IPS DF 19.7 (cell line): Measurements from ENCODE around the gene VGLL4.

ENCODE experiments used
- DNase-seq: peaks from one replicate; pipeline ENCODE4 v3.0.0-alpha.2; 2013; ENCODE audit warnings: low read depth, low spot score

Gene VGLL4

DNA sequence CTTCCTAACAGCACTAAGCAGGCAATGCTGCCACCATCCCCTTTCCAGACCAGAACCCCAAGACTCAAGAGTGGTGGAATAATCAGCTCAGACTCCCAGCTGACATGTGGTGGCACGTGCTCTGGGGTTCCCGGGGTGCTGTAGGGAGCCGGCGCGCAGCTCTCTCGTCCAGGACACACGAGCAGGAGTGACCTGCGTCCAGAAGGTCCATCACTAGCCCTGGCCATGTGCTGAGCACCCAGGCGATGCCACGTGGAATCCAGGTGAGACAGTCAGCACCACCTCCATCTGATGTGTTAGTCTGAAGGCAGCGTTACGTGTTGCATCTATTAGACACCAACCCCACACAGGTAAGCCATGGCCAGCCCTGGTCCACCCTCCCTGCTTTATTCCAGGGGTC lies 78.2 kb downstream of the VGLL4 start:
- DNase-seq: no peak

DNA sequence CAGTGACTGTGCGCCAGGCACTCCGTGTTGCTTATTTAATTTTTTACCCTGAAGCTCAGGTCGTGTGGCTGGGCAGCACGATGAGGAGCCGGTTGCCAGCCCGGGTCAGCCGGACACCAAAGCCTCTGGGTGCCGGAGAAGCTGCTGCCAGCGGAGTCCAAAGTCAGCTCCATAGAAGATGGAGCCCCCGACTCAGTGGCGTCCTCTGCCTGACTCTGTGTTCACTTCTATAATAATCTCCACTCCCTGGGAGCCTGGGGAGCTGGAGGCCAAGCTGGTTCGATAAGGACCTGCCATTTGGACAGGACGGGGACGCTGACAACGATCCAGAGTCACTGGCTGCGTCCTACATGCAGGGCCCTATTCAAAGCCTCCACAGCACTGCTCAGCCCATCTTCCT lies 78.6 kb downstream of the VGLL4 start:
- DNase-seq: no peak

DNA sequence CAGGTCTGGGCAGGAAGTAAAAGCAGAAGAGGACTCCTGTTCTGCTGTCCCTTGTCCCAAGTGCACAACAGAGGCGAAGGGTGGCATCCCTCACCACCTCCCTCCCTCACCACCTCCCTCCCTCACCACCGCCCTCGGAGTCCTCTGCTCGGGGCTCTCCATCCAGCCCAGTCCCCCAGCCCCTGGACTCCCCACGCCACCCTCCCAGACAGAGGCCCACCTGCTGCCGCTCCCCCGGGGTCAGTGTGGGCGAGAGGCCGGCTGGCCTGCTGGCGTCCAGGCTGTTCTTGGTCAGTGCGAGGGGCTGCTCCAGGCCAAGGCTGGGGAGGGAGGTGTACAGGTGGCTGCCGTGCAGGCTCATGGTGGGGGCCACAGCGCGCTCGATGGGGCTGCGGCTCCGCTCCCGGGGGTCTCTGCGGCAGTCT lies 79.1 kb downstream of the VGLL4 start:
- no peak for DNase-seq

DNA sequence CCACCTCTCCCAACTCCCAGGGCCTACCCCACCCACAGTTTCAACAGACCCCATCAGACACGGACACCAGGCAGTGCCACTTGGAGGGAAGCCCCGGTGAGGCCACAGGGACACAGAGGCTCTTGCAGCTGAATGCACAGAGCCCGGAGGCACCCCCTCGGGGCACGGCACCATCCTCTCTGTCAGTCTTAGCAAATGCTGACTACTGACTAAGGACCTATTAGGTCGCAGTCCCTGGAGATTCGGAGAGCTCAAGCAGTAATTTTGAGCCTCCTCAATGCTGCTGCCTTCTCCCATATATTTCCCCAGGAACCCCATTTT lies 79.9 kb downstream of the VGLL4 start:
- DNase-seq: no peak

DNA sequence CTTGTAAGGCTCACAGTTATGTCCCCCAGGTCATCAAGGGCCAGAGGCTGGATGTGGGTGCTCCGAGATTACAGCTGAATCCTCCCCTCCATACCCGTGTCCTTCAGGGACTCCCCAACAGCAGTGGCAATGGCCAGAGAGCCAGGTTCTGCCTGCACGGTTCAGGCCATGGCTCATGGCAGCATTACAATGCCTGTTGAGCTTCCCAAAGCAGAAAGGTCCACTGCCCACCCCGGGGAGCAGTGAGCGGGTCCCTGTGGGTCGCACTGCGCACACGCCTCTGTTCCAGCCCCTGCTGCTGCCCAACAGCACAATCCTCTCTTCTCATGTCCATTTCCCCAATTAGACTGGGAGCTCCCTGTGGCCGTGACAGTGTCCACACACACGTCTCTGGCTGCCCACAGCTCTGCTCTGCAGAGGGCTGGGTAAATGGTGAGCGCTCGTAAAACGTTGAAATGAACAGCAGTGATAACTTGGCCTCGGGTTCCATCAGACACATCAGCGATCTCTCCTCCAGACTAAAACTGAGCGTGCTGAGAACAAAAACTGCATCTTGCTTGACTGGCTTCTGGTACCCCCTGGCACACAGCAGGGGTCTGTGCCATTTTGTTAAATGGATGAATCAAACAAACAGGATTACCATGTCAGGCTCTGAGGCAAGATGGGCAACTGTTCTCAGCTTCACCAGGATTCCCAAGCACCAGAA lies 80.4 kb downstream of the VGLL4 start:
- DNase-seq: no peak

DNA sequence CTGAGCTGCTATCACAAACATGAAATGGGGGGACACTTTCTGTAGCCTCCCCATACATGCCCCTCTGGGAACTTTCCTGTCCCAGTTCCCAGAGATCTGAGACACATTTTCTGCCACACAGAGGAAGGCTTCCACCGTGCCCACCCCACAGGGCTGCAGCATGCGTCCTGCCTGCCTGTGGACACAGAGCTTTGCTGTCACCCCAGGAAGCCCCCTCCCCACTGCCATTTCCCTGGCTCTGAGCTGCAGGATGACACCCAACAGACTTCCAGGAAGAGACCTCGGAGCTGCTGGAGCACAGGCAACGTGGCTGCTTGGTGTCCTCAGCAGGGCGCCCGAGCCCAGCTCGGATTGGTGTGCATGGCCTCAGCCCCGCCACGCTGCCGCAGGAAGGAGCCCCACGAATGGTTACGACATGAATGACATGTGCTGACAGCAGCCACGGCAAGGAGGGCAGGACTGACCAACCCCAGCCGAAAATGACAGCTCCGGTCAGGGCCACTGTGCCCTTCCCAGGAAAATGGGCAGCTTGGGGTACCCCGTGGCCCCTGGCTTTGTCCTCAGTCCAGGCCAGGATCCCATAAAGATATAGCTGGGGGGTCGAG lies 81.3 kb downstream of the VGLL4 start:
- no peak for DNase-seq

DNA sequence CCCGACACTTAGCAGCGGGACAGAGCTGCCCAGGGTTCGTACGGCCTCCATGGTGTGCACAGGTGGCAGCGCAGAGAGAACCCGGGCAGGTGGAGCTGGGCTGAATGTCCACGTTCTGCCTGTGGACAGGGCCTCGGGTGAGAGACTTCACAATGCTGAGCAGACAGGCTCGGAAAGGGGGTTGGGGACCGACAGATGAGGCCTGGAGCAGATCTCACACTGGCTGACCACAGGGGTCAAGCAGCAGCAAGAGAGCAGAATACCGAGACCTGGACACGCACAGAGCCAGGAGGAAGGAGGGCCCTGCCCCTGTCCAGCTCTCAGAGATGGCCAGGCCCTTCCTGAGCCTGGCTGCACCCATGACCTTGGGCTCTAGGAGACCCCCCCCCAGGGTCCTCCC lies 83.0 kb downstream of the VGLL4 start:
- no peak for DNase-seq

DNA sequence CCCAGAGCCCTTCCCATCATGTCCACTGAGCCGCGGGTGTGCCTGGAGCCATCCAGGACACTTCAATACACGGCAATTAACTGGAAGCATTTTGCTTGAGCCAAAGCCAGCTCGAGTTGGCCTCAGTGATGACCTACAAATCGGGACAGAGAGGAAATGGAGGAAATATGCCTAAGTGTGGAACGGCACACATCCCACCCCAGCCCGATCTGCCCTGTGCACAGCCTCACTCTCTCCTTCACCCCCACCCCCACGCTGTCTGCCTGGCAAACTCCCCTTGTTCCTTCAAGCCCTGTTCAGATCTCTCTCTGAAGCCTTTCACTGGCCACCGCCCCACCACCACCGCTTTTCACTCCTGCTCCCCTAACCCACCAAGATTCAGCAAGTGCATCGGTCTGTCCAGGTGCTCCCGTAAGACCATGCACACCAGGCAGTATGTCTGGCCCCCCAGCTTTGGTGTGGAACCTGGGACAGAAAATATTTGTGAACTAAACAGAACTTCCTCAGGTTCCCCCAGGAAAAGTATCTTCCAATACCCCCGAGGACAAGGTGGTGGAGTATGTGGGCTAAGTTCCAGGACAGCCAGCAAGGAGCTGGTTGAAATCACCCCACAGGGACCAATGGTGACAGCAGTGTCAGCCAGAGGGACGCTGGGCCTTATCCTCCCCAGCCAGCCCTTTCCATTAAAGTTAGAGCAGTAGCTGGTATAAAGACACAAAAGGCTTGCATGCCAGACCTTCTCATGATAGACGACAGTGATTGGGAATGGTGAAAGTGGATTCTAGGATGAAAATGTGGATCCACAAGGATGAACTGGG lies 83.7 kb downstream of the VGLL4 start:
- DNase-seq: no peak

DNA sequence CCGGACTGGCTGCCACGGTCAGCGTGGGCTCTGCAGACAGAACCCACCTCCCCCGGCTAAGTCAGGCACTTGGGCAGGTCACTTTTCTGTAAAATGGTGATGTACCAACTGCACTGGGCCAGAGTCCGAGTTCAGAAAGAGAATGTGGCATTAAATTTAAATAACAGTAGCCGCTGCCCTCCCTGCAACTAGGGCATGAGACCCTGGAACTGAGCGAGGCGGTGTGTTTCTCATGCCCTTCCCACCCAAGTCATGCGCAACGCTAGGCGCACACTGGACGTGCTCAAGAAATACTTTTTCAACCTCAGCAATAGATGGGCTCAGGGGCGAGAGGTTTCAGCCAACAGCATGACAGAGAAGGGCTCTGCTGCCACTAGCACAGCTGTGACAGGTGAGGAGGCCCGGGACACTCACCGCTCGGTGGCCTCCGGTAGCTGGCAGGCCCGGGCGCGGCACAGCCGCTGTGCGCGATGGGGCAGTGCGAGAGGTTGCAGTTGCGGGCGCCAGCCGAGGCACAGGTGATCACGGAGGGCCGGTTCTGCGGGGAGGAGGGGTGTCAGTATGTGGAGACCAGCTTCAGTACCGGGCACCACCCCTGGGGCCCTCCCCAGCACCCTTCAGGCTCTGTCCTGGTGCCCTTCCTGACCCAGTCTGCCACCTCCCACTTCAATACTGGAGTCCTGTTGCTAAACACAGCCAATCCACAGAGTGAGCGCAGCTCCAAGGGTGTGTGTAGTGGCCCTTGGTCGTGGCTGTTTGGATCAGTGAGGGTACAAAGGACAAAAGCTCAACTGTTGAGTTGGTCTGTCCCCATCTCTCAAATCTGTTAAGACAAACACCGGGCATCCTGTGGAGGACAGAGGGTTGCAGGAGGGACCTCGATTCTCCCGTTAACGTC lies 84.5 kb downstream of the VGLL4 start:
- DNase-seq: no peak

DNA sequence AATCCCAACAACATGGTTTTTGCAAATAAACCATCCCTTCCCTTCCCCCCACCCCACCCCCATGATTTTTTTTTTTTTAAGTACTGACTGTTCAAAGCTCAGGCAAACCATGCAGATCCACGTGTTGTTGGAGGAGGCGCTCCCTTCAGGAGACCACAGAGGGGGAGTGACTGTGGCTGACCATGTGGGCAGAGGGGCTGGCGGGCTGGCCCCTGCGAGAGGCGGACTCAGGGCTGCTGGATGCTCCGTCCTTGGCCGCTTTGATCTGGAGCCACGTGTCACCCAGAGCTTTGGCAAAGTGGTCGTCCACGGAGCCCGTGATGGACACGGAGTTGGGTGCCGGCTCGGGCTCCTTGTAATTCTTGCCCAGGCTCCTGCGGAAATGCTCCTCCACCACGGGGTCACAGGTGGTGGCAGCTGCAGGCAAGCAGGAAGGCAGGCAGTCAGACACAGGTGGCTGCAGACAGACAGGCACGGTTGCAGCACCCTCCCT lies 85.3 kb downstream of the VGLL4 start:
- DNase-seq: no peak

DNA sequence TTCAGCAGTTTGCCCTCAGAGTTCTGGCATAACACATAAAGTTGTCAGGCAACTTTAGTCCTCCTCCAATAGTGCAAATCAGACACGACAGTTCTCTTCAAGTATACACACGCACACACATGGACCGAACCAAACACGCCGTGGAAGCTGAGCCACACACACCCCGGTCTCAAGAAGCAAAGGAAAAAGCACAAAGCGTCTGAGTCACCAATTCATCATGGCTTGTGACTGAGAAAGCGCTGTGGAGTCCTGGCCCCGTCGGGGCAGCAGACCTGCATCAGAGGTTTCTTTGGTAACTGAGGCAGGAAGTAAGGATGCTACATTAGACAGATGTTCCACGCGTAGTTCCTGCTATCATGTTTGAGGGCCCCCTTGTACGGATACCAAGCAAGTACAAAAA lies 85.7 kb downstream of the VGLL4 start:
- DNase-seq: no peak

DNA sequence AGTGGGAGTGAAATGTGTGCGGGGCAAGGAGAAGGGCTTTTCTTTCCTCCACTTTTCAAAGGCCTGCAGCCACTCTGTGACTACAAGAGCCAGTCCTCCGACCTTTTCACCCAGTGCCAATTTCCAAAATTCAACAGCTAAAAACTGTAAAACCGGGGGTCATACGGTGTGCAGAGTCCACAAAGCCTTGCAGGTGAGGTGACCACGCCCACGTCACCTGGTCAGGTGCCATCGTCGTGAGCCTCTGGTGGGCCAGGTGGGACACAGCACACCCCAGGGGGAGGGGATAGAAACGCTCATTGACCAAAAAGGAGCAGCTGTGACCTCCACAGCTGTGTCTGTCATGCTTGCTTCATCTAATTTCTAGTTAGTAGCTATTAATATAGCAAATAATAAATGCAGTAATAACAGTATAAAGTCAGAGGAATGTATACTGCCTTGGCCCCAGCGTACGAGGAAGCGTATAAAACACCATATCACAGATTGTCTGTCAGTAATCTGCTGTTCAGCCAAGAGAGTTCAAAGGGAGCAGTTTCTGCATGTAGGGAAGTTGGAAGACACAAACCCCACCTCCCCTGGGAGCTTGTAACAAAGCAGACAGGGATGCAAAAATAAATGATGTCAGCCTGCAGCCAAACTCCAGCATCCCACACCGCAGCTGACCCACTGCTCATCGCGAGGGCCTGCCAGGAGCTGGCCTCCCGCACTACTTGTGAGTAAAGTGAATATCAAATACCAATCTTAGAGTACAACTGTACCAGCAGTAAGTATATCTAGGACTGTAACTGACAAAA lies 86.7 kb downstream of the VGLL4 start:
- DNase-seq: no peak

DNA sequence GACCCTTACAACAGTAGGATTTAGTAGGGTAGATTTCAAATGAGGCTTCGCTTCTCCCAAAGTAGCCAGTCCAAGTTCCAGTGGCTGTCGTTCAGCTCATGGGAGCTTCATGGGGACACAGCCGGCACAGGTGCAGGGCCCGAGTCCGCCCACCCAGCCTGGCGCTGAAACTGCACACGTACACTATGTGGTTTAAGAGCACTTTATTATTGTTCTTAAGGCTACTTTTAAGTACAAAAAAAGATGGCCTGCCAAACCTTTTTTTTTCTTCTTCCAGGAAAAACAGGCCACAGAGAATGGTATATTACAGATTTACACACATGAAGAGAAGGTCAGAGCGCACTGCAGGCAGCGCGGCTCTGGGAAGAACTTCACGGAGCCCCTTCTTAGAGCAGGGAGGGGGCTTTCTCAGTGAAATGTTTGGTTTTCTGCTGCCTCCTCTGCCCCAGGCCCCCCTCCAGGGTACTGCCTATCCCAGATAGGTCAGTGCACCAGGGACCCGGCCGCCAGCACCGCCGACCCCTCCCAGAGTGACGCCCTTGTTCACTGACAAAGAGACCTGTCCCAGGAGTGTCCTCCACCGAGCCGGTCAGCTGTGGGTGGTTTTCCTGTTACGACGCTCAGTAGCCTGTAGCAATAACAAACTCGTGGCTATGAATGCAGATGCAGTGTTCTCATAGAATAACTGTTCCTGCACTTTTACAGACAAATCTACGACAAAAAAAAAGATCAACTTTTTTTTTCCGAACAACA lies 87.7 kb downstream of the VGLL4 start:
- DNase-seq: no peak

DNA sequence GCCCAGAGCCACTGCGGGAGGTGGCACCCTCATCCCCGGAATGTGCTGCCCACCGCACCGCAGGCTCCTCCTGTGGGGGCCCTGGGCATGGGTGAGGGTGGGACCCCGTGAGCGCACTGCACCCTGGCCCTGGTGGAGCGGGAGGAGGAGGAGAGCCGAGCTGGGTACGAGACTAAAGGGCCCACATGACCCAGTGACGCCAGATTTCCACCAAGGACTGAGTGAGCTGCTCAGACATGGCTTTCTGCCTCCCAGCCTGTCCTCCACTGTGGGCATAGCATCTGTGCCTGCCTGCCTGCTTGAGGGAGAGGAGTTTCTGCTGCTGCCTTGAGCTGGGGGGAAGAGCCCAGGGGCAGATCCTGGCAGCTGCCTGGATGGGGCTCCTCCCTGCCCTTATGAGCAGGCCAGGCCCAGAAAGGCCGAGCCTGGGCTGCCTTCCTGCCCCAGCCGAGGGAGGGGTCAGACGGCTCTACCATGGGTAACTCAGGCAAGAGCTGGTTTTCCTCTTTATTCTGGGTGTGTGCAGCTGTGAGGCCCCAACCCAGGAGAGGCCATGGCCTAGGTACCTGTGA lies 88.4 kb downstream of the VGLL4 start:
- DNase-seq: no peak

DNA sequence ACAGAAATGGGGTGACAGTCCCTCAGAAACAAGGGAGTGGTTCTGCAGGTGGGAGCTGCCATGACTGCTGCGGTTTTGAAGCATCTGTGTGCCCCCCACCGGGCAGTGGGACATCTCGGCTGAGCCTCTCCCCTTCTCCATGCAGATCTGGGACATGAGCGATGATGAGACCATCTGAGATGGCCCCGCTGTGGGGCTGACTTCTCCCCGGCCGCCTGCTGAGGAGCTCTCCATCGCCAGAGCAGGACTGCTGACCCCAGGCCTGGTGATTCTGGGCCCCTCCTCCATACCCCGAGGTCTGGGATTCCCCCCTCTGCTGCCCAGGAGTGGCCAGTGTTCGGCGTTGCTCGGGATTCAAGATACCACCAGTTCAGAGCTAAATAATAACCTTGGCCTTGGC lies 89.0 kb downstream of the VGLL4 start:
- no peak for DNase-seq

DNA sequence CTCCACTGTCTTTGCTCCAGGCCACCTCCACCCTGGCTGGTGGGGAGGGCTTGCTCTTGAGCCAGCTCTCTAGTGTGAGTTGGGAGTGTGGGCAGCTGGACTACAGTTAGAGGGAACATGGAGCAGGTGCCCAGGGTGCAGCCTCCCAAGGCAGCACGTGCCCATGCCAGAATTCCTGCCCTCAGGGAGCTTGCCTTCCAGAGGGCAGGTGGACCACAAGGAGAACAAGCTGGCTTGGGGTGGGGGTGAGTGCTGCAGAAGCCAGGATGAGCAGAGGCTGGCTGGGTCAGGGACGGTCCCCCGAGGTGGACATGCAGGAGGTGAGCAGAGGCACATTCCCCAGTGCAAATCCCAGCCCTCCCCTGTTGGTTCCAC lies 89.5 kb downstream of the VGLL4 start:
- no peak for DNase-seq

DNA sequence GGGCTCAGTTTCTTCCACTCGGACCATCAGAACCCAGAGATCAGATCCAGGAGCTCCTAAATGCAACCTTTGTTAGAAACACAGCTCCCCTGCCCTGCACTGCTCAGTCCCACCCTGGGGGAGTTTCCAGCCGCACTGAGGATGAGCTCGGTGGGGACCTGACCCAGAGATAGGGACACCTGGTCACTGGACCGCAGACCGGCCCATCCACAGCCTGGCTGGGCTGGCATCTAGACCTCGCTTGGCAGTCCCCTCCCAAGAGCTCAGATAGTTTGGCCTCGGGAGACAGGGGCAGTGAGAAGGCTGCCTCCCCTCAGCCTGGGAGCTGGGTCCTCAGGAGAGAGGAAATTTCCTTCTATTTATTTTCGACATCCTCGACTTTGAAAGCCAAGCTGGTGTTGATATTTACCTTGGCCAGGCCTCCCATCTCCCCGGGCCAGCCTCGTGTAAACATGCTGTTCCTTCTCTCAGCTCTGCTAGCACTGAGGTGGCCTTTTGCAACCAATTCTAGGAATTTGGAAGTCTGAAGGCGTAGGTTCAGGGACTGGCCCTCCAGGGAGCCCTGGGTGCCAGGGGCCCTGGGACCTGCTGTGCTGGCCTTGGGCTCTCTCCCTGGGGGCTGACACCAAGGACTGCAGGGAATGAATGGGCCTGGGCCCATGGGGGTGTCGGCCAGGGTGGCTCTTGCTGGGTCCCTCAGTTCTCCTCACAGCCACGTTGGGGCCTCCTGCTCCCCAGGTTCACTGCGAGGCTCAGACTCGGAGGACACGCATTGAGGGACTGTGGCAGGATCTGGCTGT lies 90.1 kb downstream of the VGLL4 start:
- no peak for DNase-seq

DNA sequence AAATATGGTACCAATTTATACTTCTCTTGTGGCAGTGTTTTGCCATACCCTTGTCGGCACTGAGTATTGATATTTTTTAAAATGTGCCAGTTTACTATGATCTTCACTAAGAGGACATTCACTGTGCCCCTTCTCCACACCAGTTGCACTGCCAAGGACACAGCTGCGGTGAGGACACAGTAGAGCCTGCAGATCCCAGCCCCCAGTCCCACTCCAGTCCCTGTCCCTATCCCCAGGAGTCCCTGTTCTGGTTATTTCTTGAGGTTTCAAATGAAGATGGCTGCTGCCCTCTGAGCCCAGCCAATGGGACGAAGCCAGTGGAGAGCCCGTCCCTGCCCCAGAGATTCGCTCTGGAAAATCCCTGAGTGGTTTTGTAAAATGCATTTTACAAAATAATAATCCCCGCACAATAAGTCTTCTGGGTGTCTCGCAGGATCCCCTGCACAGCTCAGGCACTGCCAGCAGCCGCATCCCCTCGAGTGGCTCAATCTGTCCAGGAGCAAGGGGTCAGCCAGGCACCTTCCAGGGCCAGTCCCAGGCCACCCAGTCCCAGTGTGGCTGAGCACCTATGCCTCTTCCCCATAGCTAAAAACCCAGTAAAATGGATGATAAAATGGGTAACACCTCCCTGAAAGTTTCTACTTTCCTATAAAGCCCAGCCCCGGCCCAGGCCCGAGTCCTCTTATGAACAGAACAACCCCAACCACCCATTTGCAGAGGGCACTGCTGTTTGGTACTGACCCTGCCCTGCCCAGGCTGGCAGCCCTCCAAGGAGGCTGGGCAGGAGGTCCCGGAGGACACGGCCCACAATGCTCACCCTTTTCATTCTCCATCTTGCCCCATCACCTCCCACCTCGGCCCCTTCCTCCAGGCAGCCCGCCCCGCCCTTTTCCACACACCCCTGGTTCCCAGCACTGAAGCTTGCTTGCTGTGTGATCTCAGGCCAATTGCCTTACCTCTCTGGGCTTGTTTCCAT lies 91.1 kb downstream of the VGLL4 start:
- DNase-seq: no peak
